Measurements from ENCODE around the gene SUN2. TPM values are rescaled to one million over a fixed set of nuclear protein-coding genes. Genes with fewer than 3 reads are reported as not detected.

SUN2 gene
- total RNA-seq, 1 donor from 2014 or later = 258 TPM

GRCh38 chr22:38710866-38711265, 44.9 kb downstream of the SUN2 start:
- intact Hi-C loops (cut with DNase I) = no loop called here
- no peak for DNase-seq (ENCODE audit: extremely low spot score in 2 of 2)
- H3K9me3 ChIP-seq = no peaks in the 10 kb centered on the region
- H3K27me3 ChIP-seq = no peaks in the 10 kb centered on the region
- H3K27ac ChIP-seq = no peak overlapping the region
- H3K36me3 ChIP-seq = peaks cover 0 to 9% of the 10 kb centered on the region in 2 donors
- H3K4me1 ChIP-seq = peaks cover 80% of the 10 kb centered on the region
- TF ChIP-seq POLR2AphosphoS5 (IDR thresholded peaks at IDR 0.05; ENCODE audit: insufficient read depth in 1 of 2, low read depth in 1 of 2) = no peak
- no peak for TF ChIP-seq POLR2A (IDR thresholded peaks at IDR 0.05)
- no peak for TF ChIP-seq CTCF (IDR thresholded peaks at IDR 0.05)
- no peak overlapping the region for H3K4me3 ChIP-seq

GRCh38 chr22:38710351-38710750, 45.4 kb downstream of the SUN2 start:
- Histone ChIP-seq H3K27ac (no peak overlapping the region), H3K27me3 (no peaks in the 10 kb centered on the region), H3K9me3 (no peaks in the 10 kb centered on the region), H3K36me3 (peaks cover 0 to 9% of the 10 kb centered on the region in 2 donors), H3K4me1 (peaks cover 75% of the 10 kb centered on the region), H3K4me3 (no peak overlapping the region)
- TF ChIP-seq CTCF (IDR thresholded peaks at IDR 0.05) (no peak), POLR2AphosphoS5 (IDR thresholded peaks at IDR 0.05; ENCODE audit: insufficient read depth in 1 of 2, low read depth in 1 of 2) (no peak), POLR2A (IDR thresholded peaks at IDR 0.05) (no peak)
- DNase-seq (ENCODE audit: extremely low spot score in 2 of 2) = no peak
- intact Hi-C loops (cut with DNase I) = no loop called here

- DNase-seq (ENCODE audit: extremely low spot score in 2 of 2) = no peak
- intact Hi-C loops (cut with DNase I) = loop anchor here (5.0 kb wide), 1 partner anchor 43 kb away; no protein-coding TSS in a partner anchor
Measured at GRCh38 chr22:38709306-38709705, 46.5 kb downstream of the SUN2 start.

GRCh38 chr22:38707984-38708383, 47.8 kb downstream of the SUN2 start:
- no peak overlapping the region for H3K4me3 ChIP-seq
- H3K9me3 ChIP-seq = no peaks in the 10 kb centered on the region
- DNase-seq (ENCODE audit: extremely low spot score in 2 of 2) = no peak
- peaks cover 0 to 9% of the 10 kb centered on the region in 2 donors for H3K36me3 ChIP-seq
- intact Hi-C loops (cut with DNase I) = loop anchor here (5.0 kb wide), 1 partner anchor 44 kb away; no protein-coding TSS in a partner anchor
- no peaks in the 10 kb centered on the region for H3K27me3 ChIP-seq
- H3K4me1 ChIP-seq = peaks cover 58% of the 10 kb centered on the region
- peak overlapping the region; percentile 6 for H3K27ac ChIP-seq
- TF ChIP-seq POLR2A (IDR thresholded peaks at IDR 0.05) (no peak), POLR2AphosphoS5 (IDR thresholded peaks at IDR 0.05; ENCODE audit: insufficient read depth in 1 of 2, low read depth in 1 of 2) (no peak), CTCF (IDR thresholded peaks at IDR 0.05) (no peak)

More at GRCh38 chr22:38709306-38709705, 46.5 kb downstream of the SUN2 start:
- TF ChIP-seq CTCF (IDR thresholded peaks at IDR 0.05) (no peak), POLR2AphosphoS5 (IDR thresholded peaks at IDR 0.05; ENCODE audit: insufficient read depth in 1 of 2, low read depth in 1 of 2) (no peak), POLR2A (IDR thresholded peaks at IDR 0.05) (no peak)
- peaks cover 0 to 9% of the 10 kb centered on the region in 2 donors for H3K36me3 ChIP-seq
- H3K27ac ChIP-seq = no peak overlapping the region
- peaks cover 72% of the 10 kb centered on the region for H3K4me1 ChIP-seq
- no peaks in the 10 kb centered on the region for H3K9me3 ChIP-seq
- H3K4me3 ChIP-seq = no peak overlapping the region
- H3K27me3 ChIP-seq = no peaks in the 10 kb centered on the region

- H3K4me1 ChIP-seq = peaks cover 53% of the 10 kb centered on the region
- H3K4me3 ChIP-seq = peak overlapping the region; percentile 80 to 89
- no peaks in the 10 kb centered on the region for H3K9me3 ChIP-seq
- TF ChIP-seq POLR2AphosphoS5 (IDR thresholded peaks at IDR 0.05; ENCODE audit: insufficient read depth in 1 of 2, low read depth in 1 of 2) (peak in 1 of 2 donors; percentile 61), POLR2A (IDR thresholded peaks at IDR 0.05) (no peak), CTCF (IDR thresholded peaks at IDR 0.05) (no peak)
- peak overlapping the region; percentile 98 for H3K27ac ChIP-seq
- intact Hi-C loops (cut with DNase I) = loop anchor here (5.0 kb wide), 1 partner anchor 45 kb away; no protein-coding TSS in a partner anchor
- no peaks in the 10 kb centered on the region for H3K27me3 ChIP-seq
- peaks cover 0 to 9% of the 10 kb centered on the region in 2 donors for H3K36me3 ChIP-seq
- DNase-seq (ENCODE audit: extremely low spot score in 2 of 2) = no peak
Measured at GRCh38 chr22:38707346-38707745, 48.5 kb downstream of the SUN2 start.
